Measurements from ENCODE around the gene DCUN1D4. TPM values are rescaled to one million over a fixed set of nuclear protein-coding genes. Genes with fewer than 3 reads are reported as not detected.
"Not testable (repeated sequence)": the region's sequence is repeated elsewhere in the genome, so short reads cannot be mapped to it uniquely, and the experiment has no call there.

The DCUN1D4 gene
- total RNA-seq, 2 experiments from 2014 or later, result 39.4 to 42.9 TPM

GRCh38 chr4:51867689-51868448 lies 24.9 kb downstream of the DCUN1D4 start:
- H3K27ac Mint-ChIP-seq, result no peak overlapping the region
- H3K36me3 Mint-ChIP-seq, result peaks cover 36% of the 10 kb centered on the region
- H3K27me3 Mint-ChIP-seq, result no peaks in the 10 kb centered on the region
- DNase-seq, result no peak
- H3K9me3 Mint-ChIP-seq, result no peaks in the 10 kb centered on the region
- H3K4me1 Mint-ChIP-seq, result peaks cover 5% of the 10 kb centered on the region
- no peak overlapping the region for H3K4me3 Mint-ChIP-seq

DNA sequence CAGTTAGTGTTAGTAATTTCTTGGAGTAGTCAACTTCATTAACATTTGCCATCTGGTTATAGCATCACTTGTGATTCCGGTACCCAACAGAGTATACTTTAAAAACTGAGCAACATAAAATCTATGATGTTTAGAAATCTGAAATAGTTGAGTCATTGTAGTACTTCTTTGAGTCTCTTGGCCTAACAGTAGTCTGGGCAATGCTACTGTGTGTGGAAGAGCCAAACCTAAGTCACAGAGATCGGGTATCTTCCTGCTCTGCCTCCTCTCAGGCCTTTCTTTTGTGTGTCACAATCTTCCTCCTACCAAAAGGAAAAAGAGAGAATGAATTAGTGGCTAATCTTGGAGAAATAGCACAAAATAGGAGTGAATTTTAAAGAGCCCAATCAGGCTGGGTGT lies 25.5 kb downstream of the DCUN1D4 start:
- peaks cover 5% of the 10 kb centered on the region for H3K4me1 Mint-ChIP-seq
- DNase-seq, result no peak
- no peak overlapping the region for H3K27ac Mint-ChIP-seq
- H3K9me3 Mint-ChIP-seq, result no peaks in the 10 kb centered on the region
- no peak overlapping the region for H3K4me3 Mint-ChIP-seq
- H3K36me3 Mint-ChIP-seq, result peaks cover 41% of the 10 kb centered on the region
- H3K27me3 Mint-ChIP-seq, result no peaks in the 10 kb centered on the region

GRCh38 chr4:51870441-51871188 lies 27.7 kb downstream of the DCUN1D4 start:
- Mint-ChIP-seq H3K27ac (no peak overlapping the region), H3K36me3 (peaks cover 52% of the 10 kb centered on the region), H3K4me1 (no peaks in the 10 kb centered on the region), H3K4me3 (no peak overlapping the region), H3K9me3 (no peaks in the 10 kb centered on the region), H3K27me3 (no peaks in the 10 kb centered on the region)
- DNase-seq, result no peak

DNA sequence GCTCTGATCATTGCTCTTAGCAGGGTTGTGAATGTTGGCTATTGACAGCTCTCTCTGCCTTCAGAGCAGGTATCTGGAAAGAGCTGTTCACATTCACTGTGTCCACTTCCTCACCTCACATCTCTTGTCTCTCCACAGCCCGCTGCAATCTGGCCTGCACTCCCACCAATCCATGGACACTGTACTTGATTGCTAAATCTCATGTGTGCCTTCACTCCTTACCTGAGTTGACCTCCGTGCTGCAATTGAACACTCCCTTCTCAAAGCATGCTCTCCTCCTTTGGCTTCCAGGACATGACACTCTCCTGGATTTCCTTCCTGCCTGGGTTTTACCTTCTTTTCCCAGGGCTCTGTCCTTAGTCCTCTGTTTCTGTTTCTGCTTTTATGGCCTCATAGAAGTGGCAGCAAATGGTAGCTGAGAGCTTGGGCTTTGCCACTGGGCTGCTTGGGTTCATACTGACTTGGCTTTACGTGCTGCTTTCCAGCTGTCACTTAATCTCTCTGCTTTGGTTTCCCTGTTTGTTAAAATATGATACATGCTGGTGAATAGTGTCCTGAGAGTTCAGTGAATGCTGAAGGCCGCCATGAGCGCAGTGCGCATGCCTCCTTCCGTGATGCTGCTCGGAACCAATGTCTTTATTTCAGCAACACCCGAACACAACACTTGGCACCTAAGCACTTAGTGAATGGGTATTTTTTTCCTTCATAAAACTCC lies 29.5 kb downstream of the DCUN1D4 start:
- H3K4me3 Mint-ChIP-seq, result no peak overlapping the region
- H3K27ac Mint-ChIP-seq, result no peak overlapping the region
- no peaks in the 10 kb centered on the region for H3K27me3 Mint-ChIP-seq
- H3K36me3 Mint-ChIP-seq, result peaks cover 51% of the 10 kb centered on the region
- H3K4me1 Mint-ChIP-seq, result no peaks in the 10 kb centered on the region
- no peaks in the 10 kb centered on the region for H3K9me3 Mint-ChIP-seq
- DNase-seq, result no peak

DNA sequence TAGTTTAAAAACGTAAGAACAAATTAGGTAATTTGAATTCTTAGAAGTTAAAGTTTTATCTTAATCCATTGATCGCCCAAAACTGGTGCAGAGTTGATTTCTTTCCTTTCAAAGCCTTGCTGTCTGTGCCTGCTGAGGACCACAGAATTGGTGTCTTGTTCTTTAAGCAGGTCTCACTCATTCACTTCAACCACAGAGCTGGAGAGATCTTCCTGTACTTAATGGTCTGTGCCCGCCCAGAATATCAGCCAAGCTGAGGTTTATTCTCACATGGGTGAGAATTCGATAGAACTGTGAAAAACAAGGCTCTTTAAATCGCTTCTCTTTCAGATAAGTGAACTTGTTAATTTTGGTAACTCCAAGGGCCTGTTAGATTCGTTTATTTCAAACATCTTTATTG lies 31.6 kb downstream of the DCUN1D4 start:
- Mint-ChIP-seq H3K27ac (no peak overlapping the region), H3K27me3 (no peaks in the 10 kb centered on the region), H3K9me3 (no peaks in the 10 kb centered on the region), H3K4me1 (no peaks in the 10 kb centered on the region), H3K36me3 (peaks cover 62% of the 10 kb centered on the region), H3K4me3 (no peak overlapping the region)
- no peak for DNase-seq

DNA sequence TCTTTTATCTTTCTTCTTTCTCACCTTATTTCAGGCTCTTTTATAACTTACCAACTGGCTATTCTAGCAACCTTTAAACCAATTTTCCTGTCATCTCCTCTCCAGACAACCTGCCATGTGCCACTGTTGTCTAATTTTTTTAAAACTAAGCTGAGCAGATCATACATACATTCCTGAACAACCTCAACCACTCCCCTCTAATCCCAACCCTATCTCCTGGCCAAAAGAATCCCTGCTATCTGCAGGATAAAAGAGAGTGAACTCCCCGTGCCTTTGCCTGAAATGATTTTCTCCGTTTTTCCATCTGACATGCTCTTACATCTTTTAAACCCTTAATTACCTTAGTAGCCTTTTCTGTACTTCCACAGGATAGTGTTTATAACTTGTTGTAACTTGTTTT lies 35.5 kb downstream of the DCUN1D4 start:
- no peaks in the 10 kb centered on the region for H3K4me1 Mint-ChIP-seq

GRCh38 chr4:51880016-51880915 lies 37.3 kb downstream of the DCUN1D4 start:
- DNase-seq, result no peak
- H3K9me3 Mint-ChIP-seq, result no peaks in the 10 kb centered on the region
- H3K27me3 Mint-ChIP-seq, result no peaks in the 10 kb centered on the region
- no peaks in the 10 kb centered on the region for H3K4me1 Mint-ChIP-seq
- no peak overlapping the region for H3K4me3 Mint-ChIP-seq
- H3K36me3 Mint-ChIP-seq, result peaks cover 39% of the 10 kb centered on the region
- H3K27ac Mint-ChIP-seq, result no peak overlapping the region

More for the DNA sequence above, 35.5 kb downstream of the DCUN1D4 start:
- no peak overlapping the region for H3K27ac Mint-ChIP-seq
- H3K27me3 Mint-ChIP-seq, result no peaks in the 10 kb centered on the region
- H3K9me3 Mint-ChIP-seq, result no peaks in the 10 kb centered on the region
- peaks cover 50% of the 10 kb centered on the region for H3K36me3 Mint-ChIP-seq
- H3K4me3 Mint-ChIP-seq, result no peak overlapping the region
- DNase-seq, result no peak

GRCh38 chr4:51884055-51884454 lies 41.1 kb downstream of the DCUN1D4 start:
- DNase-seq, result no peak
- H3K27me3 Mint-ChIP-seq, result no peaks in the 10 kb centered on the region
- H3K36me3 Mint-ChIP-seq, result peaks cover 29% of the 10 kb centered on the region
- H3K9me3 Mint-ChIP-seq, result no peaks in the 10 kb centered on the region
- no peak overlapping the region for H3K27ac Mint-ChIP-seq
- no peaks in the 10 kb centered on the region for H3K4me1 Mint-ChIP-seq
- no peak overlapping the region for H3K4me3 Mint-ChIP-seq

DNA sequence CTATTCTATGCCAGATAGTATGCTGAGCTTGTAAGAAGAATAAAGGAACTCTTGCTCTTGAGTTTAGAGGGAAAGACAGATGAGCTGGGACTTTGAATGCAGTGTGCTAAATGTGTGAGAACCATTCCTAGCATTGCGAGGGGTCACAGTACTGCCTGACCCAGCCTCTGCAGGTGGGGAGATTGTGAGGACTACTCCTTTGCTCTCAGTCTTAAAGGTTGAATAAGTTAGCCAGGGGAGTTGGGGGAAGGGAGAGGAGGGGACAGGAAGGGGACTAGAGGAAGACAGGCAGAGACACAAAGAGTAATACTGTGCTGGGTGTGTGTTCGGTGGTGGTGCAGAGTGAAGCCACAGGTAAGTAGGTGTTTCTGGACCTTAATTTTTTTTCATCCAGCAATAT lies 41.7 kb downstream of the DCUN1D4 start:
- peaks cover 29% of the 10 kb centered on the region for H3K36me3 Mint-ChIP-seq
- H3K27ac Mint-ChIP-seq, result no peak overlapping the region
- no peak overlapping the region for H3K4me3 Mint-ChIP-seq
- H3K27me3 Mint-ChIP-seq, result no peaks in the 10 kb centered on the region
- no peak for DNase-seq
- no peaks in the 10 kb centered on the region for H3K9me3 Mint-ChIP-seq
- H3K4me1 Mint-ChIP-seq, result no peaks in the 10 kb centered on the region

DNA sequence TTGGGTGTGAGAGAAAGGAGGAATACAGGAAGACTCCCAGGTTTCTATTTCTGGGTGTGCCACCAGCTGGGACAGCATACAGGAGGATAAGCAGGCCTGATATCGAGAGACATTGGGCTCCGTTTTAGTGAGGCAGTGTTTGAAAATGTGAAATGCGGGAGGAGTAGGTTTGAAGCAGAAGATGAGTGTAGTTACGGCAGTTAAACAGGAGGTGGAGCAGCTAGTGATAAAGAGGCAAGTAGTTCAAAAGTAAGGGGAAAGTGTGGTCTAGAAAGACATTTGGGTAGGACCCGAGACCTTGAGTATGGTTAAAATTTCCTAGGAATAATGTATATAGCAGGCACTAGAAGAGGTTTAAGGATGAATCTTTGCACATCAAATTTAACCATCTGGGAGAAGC lies 42.4 kb downstream of the DCUN1D4 start:
- Mint-ChIP-seq H3K9me3 (no peaks in the 10 kb centered on the region), H3K27me3 (no peaks in the 10 kb centered on the region), H3K27ac (no peak overlapping the region), H3K36me3 (peaks cover 32% of the 10 kb centered on the region), H3K4me3 (no peak overlapping the region), H3K4me1 (no peaks in the 10 kb centered on the region)
- DNase-seq, result no peak

DNA sequence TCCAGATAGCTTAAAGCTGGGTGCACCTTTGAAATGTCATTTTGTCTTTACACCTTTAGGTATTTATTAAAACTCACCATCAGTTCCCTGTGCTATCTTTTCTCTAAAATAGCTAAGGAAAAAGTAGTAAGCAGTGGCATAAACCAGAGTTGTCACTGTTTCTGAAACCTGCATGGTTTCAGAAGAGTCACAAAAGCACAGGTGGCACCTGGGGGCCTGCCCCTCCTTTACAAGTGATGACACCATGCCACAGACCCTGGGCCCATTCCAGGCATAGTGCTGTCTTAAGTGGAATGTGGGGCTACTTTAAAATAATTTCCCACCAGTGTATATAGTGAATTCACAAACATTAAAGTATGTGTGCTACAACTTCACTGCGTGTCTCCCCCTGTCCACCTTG lies 47.8 kb downstream of the DCUN1D4 start:
- Mint-ChIP-seq H3K36me3 (peaks cover 23% of the 10 kb centered on the region), H3K9me3 (no peaks in the 10 kb centered on the region), H3K27ac (no peak overlapping the region), H3K4me3 (no peak overlapping the region), H3K4me1 (peaks cover 7% of the 10 kb centered on the region), H3K27me3 (no peaks in the 10 kb centered on the region)
- DNase-seq, result no peak

DNA sequence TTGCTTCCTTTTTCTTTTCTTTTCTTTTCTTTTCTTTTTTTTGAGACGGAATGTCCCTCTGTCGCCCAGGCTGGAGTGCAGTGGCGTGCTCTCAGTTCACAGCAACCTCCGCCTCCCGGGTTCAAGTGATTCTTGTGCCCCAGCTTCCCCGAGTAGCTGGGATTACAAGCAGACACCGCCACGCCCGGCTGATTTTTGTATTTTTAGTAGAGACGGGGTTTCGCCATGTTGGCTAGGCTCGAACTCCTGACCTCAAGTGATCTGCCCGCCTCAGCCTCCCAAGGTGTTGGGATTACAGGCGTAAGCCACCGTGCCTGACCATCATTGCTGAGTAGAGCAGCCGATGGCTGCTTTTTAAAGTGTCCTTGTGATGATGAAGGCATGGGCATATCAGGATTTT lies 50.4 kb downstream of the DCUN1D4 start:
- not testable (repeated sequence) for H3K4me1 Mint-ChIP-seq, H3K9me3 Mint-ChIP-seq, H3K27ac Mint-ChIP-seq, DNase-seq, H3K4me3 Mint-ChIP-seq, H3K27me3 Mint-ChIP-seq
- peaks cover 28% of the 10 kb centered on the region for H3K36me3 Mint-ChIP-seq

DNA sequence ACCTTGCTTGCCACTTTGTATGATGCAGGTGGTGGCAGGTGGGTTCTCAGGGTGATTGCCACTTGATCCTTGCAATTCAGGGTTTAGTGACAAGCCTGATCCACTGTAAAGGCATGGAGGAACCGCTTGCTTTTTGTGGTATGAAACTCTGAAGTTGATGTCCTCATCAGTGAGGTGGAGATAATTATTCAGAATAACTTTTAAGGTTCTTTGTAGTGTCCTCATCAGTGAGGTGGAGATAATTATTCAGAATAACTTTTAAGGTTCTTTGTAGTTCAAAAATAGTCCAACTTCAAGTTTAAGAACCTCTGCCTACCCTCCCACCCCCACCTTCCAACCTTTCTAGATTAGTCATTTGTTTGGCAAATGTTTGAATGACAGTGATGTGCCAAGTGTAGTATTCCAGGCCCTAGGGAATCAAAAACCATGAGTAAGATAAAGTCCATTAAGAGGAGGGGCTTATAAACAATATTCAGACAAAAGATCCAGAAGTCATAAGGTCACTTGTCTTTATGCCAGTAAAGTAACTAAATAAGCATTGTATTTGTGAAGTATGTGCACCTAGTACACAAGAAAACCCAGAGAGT lies 51.2 kb downstream of the DCUN1D4 start:
- no peak for DNase-seq
- H3K9me3 Mint-ChIP-seq, result no peaks in the 10 kb centered on the region
- H3K27me3 Mint-ChIP-seq, result no peaks in the 10 kb centered on the region
- no peak overlapping the region for H3K27ac Mint-ChIP-seq
- no peak overlapping the region for H3K4me3 Mint-ChIP-seq
- peaks cover 9% of the 10 kb centered on the region for H3K4me1 Mint-ChIP-seq
- H3K36me3 Mint-ChIP-seq, result peaks cover 28% of the 10 kb centered on the region

GRCh38 chr4:51895158-51895557 lies 52.2 kb downstream of the DCUN1D4 start:
- H3K4me3 Mint-ChIP-seq, result no peak overlapping the region
- peaks cover 9% of the 10 kb centered on the region for H3K4me1 Mint-ChIP-seq
- DNase-seq, result no peak
- no peak overlapping the region for H3K27ac Mint-ChIP-seq
- no peaks in the 10 kb centered on the region for H3K27me3 Mint-ChIP-seq
- peaks cover 31% of the 10 kb centered on the region for H3K36me3 Mint-ChIP-seq
- no peaks in the 10 kb centered on the region for H3K9me3 Mint-ChIP-seq
